EH (cell line): Measurements from ENCODE around the gene ZSCAN25.
"Not testable (repeated sequence)": the region's sequence is repeated elsewhere in the genome, so short reads cannot be mapped to it uniquely, and the experiment has no call there.

ENCODE experiments used
- DNase-seq: peaks from one replicate; pipeline ENCODE4 v3.0.0-alpha.2; 2015; ENCODE audit warnings: low read depth

The ZSCAN25 gene

GRCh38 chr7:99616359-99617191 lies at the start of gene ZSCAN25:
TSS of gene ZSCAN25 (plus strand) at chr7:99616946. CDS start at chr7:99619607, 2,661 bp downstream.
- DNase-seq, result peak; percentile 89

- DNase-seq, result not testable (repeated sequence)
Observed at GRCh38 chr7:99568770-99569169, 48.0 kb upstream of the ZSCAN25 start.

DNA sequence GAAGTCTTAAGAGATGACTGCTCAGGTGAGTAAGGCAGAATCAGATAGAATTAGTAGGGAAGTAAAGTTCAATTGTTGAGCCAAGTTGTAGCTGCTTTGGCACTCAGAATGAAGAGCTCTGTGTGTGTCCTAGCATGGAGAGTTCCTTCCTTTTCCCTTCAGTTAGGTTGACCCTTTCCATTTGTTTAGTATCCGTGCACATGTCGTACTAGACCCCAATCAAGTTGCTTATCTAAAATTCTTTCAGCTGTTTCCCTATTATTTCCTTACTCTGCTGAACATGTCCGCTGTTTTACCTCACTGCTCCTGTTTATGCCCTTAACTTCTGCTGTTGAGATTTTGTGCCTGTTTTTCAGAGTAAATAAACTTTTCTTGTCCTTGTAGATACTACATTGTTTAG lies 45.0 kb upstream of the ZSCAN25 start:
- no peak for DNase-seq

- no peak for DNase-seq
Observed at GRCh38 chr7:99573257-99573656, 43.5 kb upstream of the ZSCAN25 start.

DNA sequence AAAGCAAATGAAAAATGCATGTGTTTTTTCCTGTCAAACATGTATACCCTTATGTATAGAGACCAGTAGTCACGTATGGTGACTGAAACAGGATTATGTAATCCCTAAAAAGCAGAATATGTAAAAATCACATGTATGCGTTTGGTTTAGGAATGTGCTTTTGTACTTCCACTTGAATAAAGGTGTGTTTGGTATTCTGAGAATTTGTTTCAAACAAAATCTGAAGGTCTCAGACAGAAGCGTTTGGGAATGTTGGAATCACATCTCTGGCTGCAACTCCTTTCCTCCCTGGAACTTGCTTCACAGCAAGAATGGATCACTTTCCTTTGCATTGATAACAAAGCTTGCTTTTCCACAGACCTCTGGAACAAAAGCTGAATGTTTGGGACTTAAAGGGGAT lies 40.5 kb upstream of the ZSCAN25 start:
- no peak for DNase-seq

DNA sequence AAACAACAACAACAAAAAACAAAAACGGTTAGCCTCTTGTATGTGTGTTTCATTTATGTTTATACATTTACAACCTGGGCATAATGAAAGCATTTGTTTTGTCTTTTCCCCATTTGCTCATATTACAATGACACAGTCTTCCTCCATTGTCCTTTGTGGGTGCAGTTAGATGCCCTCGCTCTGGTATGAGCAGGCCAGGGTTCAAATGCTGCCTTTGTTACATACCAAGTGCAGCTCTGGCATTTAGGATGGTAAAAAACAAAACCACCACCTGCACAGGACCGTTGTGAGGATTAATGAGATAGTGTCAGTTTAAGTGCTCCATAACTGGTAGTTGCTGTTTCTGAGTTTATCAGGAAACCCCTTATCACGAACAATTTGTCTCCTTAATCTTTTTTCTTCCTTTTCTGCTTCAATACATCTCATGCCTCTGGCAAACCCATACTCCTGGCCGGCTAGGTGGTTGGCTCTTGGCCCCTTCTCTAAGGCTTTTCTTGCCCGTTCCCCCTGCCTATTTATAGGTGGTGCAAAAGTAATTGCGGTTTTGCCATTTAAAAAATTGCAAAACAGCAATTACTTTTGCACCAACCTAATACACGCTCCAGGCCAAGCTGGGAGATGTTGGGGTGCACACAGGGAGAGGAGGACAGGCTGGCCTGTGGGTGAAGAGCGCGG lies 37.3 kb upstream of the ZSCAN25 start:
- no peak for DNase-seq

GRCh38 chr7:99579956-99580777 lies 36.6 kb upstream of the ZSCAN25 start:
- peak; percentile 44 for DNase-seq

DNA sequence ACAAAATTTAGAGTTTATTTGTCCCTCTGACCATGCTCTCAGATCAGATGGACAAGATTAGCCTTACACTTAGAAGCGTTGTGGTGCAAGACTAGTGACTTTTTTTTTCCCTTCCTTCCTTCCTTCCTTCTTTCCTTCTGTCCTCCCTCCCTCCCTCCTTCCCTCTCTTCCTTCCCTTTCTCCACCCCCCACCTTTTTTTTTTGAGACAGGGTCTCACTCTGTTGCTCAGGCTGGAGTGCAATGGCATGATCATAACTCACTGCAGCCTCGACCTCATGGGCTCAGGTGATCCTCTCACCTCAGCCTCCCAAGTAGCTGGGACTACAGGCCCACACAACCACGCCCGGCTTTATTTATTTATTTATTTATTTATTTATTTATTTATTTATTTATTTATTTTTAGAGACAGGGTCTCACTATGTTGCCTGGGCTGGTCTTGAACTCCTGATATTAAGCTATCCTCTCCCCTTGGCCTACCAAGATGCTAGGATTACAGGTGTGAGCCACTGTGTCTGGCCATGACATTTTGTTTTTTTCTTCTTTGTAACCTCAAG lies 35.9 kb upstream of the ZSCAN25 start:
- not testable (repeated sequence) for DNase-seq

GRCh38 chr7:99588868-99589267 lies 27.9 kb upstream of the ZSCAN25 start:
- no peak for DNase-seq

DNA sequence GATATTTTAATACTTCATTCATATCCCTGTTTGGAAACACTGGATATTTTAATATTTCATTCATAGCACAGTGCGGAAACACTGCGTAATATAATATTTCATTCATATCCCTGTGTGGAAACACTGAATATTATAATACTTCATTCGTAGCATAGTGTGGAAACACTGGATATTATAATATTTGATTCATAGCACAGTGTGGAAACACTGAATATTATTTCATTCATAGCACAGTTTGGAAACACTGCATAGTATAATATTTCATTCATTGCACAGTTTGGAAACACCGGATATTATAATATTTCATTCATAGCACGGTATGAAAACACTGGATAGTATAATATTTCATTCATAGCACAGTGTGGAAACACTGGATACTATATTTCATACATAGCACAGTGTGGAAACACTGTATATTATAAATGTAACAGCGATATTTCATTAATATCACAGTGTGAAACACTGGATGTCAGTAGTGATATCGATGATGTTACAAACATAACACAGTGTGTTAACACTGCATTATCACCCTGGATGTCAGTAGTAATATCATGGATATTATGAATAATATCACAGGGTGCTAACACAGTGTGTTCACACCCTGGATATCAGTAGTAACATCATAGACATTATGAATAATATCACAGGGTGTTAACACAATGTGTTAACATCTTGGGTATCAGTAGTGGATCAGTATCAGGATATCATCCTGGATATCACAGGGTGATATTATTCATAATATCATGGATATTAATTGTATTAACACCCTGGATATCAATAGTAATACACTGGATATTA lies 21.6 kb upstream of the ZSCAN25 start:
- no peak for DNase-seq

- no peak for DNase-seq
Observed at GRCh38 chr7:99596408-99596955, 20.3 kb upstream of the ZSCAN25 start.

- DNase-seq, result no peak
Observed at GRCh38 chr7:99597762-99598501, 18.8 kb upstream of the ZSCAN25 start, which contains the start of gene TMEM225B. TSS of gene TMEM225B (plus strand) at chr7:99598267. CDS start at chr7:99604389, 6,122 bp downstream.

- DNase-seq, result no peak
Observed at GRCh38 chr7:99599836-99600235, 16.9 kb upstream of the ZSCAN25 start.

DNA sequence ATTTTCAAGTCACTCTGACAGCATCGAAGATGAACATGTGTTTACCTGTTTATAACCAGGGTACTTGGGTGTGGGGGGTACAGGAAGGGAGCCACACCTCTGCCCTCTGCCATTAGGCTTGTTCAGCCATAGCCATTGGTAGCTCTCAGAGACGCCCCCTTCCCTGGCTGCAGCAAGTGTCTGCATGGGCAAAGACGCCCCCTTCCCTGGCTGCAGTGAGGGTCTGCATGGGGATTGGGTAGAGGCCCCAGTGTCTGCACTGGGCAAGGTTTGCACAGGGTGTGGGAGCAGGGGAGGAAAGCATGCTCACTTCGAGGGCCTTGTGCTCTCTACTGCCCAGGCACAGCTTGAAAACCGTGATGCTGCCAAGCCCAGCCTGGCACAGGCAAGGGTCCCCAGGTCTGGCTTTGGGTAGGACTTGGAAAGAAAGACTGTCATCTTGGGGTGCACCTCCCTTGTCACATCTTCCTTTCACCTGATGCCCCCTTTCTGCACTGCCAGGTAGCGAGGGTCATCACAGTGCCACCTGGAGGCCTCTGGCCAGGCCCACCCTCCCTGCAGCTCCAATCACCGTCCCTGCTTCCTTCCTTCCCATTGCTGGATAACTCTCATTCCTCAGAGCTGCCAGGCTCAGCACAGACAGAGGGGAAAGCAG lies 15.0 kb upstream of the ZSCAN25 start:
- no peak for DNase-seq

GRCh38 chr7:99605527-99605926 lies 11.2 kb upstream of the ZSCAN25 start:
- no peak for DNase-seq

- DNase-seq, result no peak
Observed at GRCh38 chr7:99606531-99606930, 10.2 kb upstream of the ZSCAN25 start.

GRCh38 chr7:99607548-99607947 lies 9.2 kb upstream of the ZSCAN25 start:
- DNase-seq, result no peak

- no peak for DNase-seq
Observed at GRCh38 chr7:99614495-99614894, 2.3 kb upstream of the ZSCAN25 start.

- no peak for DNase-seq
Observed at GRCh38 chr7:99615989-99616358, 772 bp upstream of the ZSCAN25 start.
